GM18870 (cell line): ENCODE results near the gene TMEM233.

Source experiments
- ATAC-seq: cut with Tn5 transposase; IDR thresholded peaks from one replicate; pipeline ENCODE4 v1.9.1; 2021; ENCODE audit warnings: moderate library complexity; ENCODE audit not compliant: unreplicated experiment

The TMEM233 gene

GRCh38 chr12:119679490-119679889 lies 85.9 kb downstream of the TMEM233 start:
- ATAC-seq: no peak

- ATAC-seq: no peak
Measured at GRCh38 chr12:119681111-119681510, 87.5 kb downstream of the TMEM233 start.

GRCh38 chr12:119681728-119682638 lies 88.4 kb downstream of the TMEM233 start:
- ATAC-seq: peak; percentile 68

GRCh38 chr12:119682639-119683252 lies 89.2 kb downstream of the TMEM233 start:
- ATAC-seq: no peak

GRCh38 chr12:119683413-119683812 lies 89.8 kb downstream of the TMEM233 start:
- ATAC-seq: no peak

GRCh38 chr12:119683816-119684215 lies 90.2 kb downstream of the TMEM233 start:
- no peak for ATAC-seq

GRCh38 chr12:119684711-119685369 lies 91.3 kb downstream of the TMEM233 start:
- no peak for ATAC-seq

GRCh38 chr12:119685375-119685774 lies 91.8 kb downstream of the TMEM233 start:
- ATAC-seq: no peak

GRCh38 chr12:119686355-119686754 lies 92.8 kb downstream of the TMEM233 start:
- no peak for ATAC-seq

GRCh38 chr12:119686776-119687175 lies 93.2 kb downstream of the TMEM233 start:
- ATAC-seq: no peak

GRCh38 chr12:119687406-119687805 lies 93.8 kb downstream of the TMEM233 start:
- no peak for ATAC-seq

GRCh38 chr12:119687879-119688278 lies 94.3 kb downstream of the TMEM233 start:
- no peak for ATAC-seq

- ATAC-seq: no peak
Measured at GRCh38 chr12:119689935-119690500, 96.4 kb downstream of the TMEM233 start.

- ATAC-seq: no peak
Measured at GRCh38 chr12:119691202-119691810, 97.7 kb downstream of the TMEM233 start.

GRCh38 chr12:119692410-119692809 lies 98.8 kb downstream of the TMEM233 start:
- ATAC-seq: no peak
